T-helper 1 cell treated with Interleukin-12 subunit alpha and Interleukin-12 subunit beta and Interleukin-4 antibody, amounts not matched to agents 30 ng/mL and 1 ng/mL, for 36 hours (primary cell): ENCODE results near the gene EXOC1. TPM values are rescaled to one million over a fixed set of nuclear protein-coding genes. Genes with fewer than 3 reads are reported as not detected.

Experiments
- intact Hi-C: fragments of 100-400 bp; cut with micrococcal nuclease; formaldehyde crosslinking; loops from one replicate; pipeline ENCODE4 v1.15.1; 2024
- total RNA-seq: library from RNA; stranded (reverse); gene quantifications from 2 replicates; pipeline ENCODE4 v1.2.3, GENCODE V29; 2022

Gene EXOC1
- total RNA-seq, 1 donor from 2014 or later, result 28.2 TPM

DNA sequence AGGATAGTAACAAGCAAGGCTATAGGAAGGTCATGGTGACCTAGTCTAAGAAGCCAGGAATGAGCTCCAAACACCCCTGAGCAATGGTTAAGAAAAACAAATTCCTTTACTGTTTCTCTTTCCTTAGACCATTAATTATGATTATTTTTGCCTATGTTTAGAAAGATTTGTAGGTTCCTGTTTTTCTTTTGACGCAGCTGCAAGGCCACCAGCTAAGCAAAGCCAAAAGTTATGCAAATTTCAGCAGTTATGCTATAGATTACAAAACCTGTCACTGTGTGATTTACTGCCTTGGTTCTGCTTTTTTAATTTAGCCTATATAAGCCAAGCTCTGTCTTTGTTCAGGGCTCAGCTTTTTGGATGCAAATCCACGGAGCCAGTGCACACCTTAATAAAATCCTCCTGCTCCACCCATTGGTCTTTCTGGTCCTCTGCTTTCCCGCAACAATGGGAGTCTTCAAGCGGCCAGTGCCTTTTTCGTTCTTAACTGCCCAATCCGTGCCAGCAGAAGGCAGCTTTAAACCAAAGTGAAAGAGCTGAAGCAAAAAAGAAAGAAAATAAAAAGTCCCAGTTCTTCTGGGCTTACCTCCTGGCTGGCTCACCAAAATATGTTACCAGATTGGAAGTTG lies 93.9 kb downstream of the EXOC1 start:
- intact Hi-C loops, result loop anchor here (1.0 to 5.0 kb wide), 4 partner anchors 600 to 1883 kb away; partner anchors contain the start of gene CHIC2

DNA sequence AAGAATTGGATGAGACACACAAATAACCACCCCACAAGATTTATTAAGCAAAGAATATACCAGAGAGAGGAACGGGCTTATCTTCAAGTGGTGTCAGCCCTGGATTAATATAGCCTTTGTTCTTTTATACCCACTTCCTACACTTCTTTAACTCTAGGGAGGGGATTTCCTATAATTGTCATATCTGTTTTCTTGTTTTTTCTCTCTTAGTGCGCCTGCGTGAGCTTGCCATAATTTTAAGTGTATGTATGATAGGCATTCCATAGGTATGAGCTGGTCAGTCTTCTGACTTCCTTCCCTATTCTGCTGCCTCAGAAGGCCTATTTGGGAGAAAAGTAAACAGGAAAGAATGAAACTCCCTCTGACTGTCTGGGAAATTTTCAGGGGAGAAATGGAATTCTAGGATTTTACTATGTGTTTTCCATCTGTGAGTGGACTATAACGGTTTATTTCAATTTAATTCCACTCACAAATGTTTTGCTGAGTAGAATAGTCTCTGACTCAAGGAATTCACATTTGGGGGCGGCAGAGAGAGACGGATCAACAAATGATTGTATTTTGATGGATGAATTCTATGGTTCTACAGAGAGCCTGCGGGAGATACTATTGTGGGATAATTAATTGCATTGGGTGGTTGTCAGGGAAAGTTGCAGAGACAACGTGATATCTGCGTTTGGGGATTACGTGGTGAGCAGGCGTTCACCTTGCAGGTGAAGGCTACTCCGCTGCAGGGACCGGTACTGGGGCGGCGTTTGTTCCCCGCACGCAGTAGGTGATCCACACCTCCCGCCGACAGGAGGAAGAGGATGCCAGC lies 94.7 kb downstream of the EXOC1 start:
- intact Hi-C loops, result loop anchor here (1.0 to 5.0 kb wide), 17 partner anchors 41 to 1884 kb away; partner anchors contain the start of genes AASDH, CHIC2, CLOCK and EXOC1

DNA sequence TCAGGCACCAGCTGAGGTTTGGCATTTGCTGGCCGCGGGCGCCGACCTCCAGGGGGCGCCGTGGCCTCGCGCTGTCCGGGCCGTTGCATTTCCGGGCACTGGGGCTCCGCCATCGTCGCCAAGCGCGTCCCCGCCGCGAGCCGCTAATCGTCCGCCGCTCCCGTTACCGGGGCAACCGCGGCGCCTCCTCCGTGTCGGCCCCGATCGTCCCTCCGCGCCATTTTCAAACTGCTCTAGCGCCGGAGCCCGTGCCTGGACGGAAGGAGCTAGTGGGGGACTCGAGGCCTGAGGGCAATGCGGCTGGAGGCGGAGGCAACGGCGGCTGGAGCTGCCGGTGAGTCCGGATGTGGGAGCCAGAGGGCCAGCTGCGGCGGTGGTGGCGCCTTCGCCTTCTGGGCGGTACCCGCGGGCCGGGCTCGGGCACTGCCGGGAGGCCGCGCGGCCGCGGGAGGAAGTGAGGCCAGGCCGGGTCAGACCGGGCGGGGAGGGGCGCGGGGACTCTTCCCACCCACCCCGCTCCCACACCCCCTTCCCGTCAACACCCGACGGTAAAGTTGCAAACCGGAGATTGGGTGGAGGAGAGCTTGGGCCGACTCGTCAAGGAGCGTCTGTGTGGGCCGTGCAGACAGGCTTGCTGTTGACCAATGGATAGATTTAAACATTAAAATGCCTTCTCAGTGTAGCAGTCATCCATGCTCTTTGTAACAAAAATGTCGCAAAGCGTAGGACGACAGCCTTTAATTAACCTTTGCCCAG lies 95.5 kb downstream of the EXOC1 start, which contains the start of gene CEP135:
CEP135 (plus strand) TSS at position 220 of the 756 bp plus-strand sequence. CDS start 3,186 bp downstream, outside the sequence.
- intact Hi-C loops, result loop anchor here (1.0 to 5.0 kb wide), 18 partner anchors 42 to 1028 kb away; partner anchors contain the start of genes AASDH, CLOCK, EXOC1 and NOA1

DNA sequence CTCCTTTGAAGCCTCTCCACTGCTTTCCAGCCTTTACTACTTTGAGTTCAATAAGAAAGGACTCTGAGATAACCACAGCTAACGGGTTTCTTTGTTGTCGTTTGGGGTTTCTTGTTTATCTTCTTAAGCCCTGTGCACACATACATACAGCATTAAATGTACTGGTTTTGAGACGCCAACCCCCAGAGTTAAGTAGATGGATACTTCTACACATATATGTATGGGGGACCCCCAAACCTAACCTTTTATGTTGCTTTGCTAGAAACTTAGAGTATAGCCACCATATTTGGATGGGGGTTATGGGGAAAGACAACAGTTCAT lies 96.0 kb downstream of the EXOC1 start:
- intact Hi-C loops, result loop anchor here (1.0 to 5.0 kb wide), 7 partner anchors 45 to 1007 kb away; partner anchors contain the start of genes SRD5A3 and SRP72

DNA sequence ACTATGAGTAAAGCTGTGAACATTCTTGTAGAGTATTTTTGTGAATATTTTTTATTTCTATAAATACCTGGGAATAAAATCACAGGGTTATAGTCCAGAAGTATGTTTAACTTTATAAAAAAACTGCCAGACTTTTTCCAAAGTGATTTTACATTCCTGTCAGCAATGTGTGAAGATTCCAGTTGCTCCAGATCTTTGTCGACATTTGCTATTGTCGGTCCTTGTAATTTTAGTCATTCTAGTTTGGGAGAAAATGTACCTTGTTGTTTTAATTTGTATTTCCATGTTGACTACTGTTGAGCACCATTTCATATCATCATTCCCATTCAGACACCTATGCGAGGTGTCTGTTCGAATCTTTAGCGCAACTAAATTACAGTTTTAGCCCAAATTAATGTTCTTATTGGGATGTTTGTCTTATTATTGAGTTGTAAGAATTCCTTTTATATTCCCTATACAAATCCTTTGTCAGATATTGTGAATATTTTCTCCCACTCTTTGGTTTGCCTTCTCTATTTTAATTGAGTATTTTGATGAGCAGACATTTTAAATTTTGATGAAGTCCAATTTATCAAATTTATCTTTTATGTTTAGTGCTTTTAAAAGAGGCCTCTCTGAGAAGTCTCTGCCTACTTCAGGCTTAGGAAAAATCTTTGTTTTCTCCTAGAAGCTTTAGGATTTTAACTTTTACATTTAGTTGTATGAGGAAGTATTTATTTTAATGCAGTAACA lies 97.9 kb downstream of the EXOC1 start:
- intact Hi-C loops, result no loop called here

Other genes with a start within 250 kb of the EXOC1 start
- gene NMU, start 217.3 kb upstream of the EXOC1 start, total RNA-seq, result not detected in 2 replicates
- gene EXOC1L, start 33.9 kb upstream of the EXOC1 start, total RNA-seq, result not detected in 2 replicates
- gene CEP135, start 95.3 kb downstream of the EXOC1 start, total RNA-seq, result 21.7 and 23.9 TPM in 2 replicates